Keratinocyte (primary cell): ENCODE results near the gene INVS.

ENCODE experiments used
- CTCF ChIP-seq, 3 experiments: IDR thresholded peaks in 1 of 3; conservative IDR thresholded peaks in 1 of 3; optimal IDR thresholded peaks in 1 of 3; 2 replicates in 2 of 3; 3 replicates in 1 of 3; pipeline versions ENCODE3 to v1.5.1; 2011; ENCODE audit warnings: low read length in 3 of 3, mild to moderate bottlenecking in 3 of 3, moderate library complexity in 2 of 3, control low read depth in 1 of 3, inconsistent platforms in 1 of 3; ENCODE audit not compliant: insufficient read depth in 2 of 3; ENCODE audit errors: extremely low read depth in 1 of 3
- EZH2 ChIP-seq: IDR thresholded peaks from one replicate; pipeline ENCODE4 v1.6.1; 2012; ENCODE audit warnings: inconsistent platforms, mild to moderate bottlenecking, low read length, moderate library complexity

DNA sequence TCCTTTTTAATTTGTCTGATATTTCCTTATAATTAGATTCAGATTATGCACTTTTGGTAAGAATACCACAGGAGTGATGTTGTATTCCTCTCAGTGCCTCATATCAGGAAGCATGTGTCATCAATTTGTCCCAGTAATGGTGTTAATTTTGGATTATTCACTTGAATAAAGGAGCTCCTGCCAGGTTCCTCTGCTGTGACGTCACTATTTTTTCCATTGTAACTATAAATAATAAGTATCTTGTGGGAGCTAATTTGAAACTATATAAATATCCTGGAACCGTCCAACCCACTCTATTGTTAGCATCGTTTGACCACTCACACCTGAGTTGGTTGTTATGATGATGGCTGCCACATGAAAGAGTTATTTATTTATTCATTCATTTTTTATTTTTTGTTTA is 107.9 kb downstream of the INVS start:
- TF ChIP-seq CTCF (optimal IDR thresholded peaks at IDR 0.05 in 1 of 3, IDR thresholded peaks at IDR 0.05 in 1 of 3, conservative IDR thresholded peaks at IDR 0.05 in 1 of 3; ENCODE audit: extremely low read depth in 1 of 3, insufficient read depth in 2 of 3, low read length in 3 of 3) (no peak), EZH2 (no peak)
